Activated CD4-positive, alpha-beta T cell treated with anti-CD3 and anti-CD28 coated beads for 36 hours (primary cell): ENCODE measurements around the gene UNC79. TPM values are rescaled to one million over a fixed set of nuclear protein-coding genes. Genes with fewer than 3 reads are reported as not detected.
"Not testable (repeated sequence)": the region's sequence is repeated elsewhere in the genome, so short reads cannot be mapped to it uniquely, and the experiment has no call there.

Experiments
- ATAC-seq: fragments of 200-7000 bp; cut with Tn5 transposase; one replicate; pipeline ENCODE4 v1.10.0; 2021; ENCODE audit warnings: mild to moderate bottlenecking, moderate library complexity
- CTCF ChIA-PET: fragments of 350-600 bp; sonication (Branson Sonifier 250); formaldehyde crosslinking; loops from one replicate; lab custom pipeline; 2021; ENCODE audit warnings: antibody characterized with exemption; lab: Charles Lee
- POLR2A ChIA-PET: fragments of 350-600 bp; sonication (Branson Sonifier 250); formaldehyde crosslinking; loops from one replicate; lab custom pipeline; 2021; ENCODE audit warnings: antibody characterized with exemption, inconsistent platforms; lab: Charles Lee
- DNase-seq: peaks from one replicate; pipeline ENCODE4 v3.0.0-alpha.2; 2020
- H3K27ac Mint-ChIP-seq: one replicate; pipeline ENCODE4 v1.8.0; 2021; ENCODE audit warnings: mixed read lengths
- H3K27me3 Mint-ChIP-seq: one replicate; pipeline ENCODE4 v1.8.0; 2021; ENCODE audit warnings: mixed read lengths
- H3K36me3 Mint-ChIP-seq: one replicate; pipeline ENCODE4 v1.8.0; 2021; ENCODE audit warnings: low read depth, mixed read lengths
- H3K4me1 Mint-ChIP-seq: one replicate; pipeline ENCODE4 v1.8.0; 2021; ENCODE audit warnings: mixed read lengths
- H3K4me3 Mint-ChIP-seq: one replicate; pipeline ENCODE4 v1.8.0; 2021; ENCODE audit warnings: mild to moderate bottlenecking, moderate library complexity, mixed read lengths
- H3K9me3 Mint-ChIP-seq: one replicate; pipeline ENCODE4 v1.8.0; 2021; ENCODE audit warnings: low read depth, mixed read lengths
- intact Hi-C, 2 experiments: fragments of 100-400 bp; cut with DNase I in 1 of 2; cut with micrococcal nuclease in 1 of 2; formaldehyde crosslinking; loops; one replicate each; pipeline versions ENCODE4 v1.14.2 to v1.15.1; 2022 to 2024; cut with DNase I, micrococcal nuclease
- total RNA-seq, 2 experiments: library from RNA; stranded (reverse); gene quantifications; one replicate each; pipeline ENCODE4 v1.2.3, GENCODE V29; 2021

Gene UNC79
- total RNA-seq, 2 experiments from 2014 or later, result 0.02 TPM; not detected in 1

DNA sequence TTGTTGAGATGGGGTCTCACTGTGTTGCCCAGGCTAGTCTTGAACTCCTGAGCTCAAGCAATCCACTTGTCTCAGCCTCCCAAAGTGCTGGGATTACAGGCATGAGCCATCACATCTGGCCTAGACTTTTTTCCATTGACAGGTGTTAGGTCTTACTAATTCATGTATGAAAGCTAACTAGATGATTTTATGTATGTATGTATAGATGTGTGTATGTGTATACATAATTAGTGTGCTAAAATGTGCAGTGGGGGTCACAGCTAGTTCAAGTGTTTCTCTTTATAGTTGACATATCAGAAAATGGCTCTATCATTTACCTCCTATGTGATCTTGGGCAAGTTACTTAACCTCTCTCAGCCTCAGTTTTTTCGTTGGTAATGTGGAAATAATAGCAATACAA is 23.5 kb downstream of the UNC79 start:
- Mint-ChIP-seq H3K27me3 (peaks cover 27% of the 10 kb centered on the region), H3K27ac (no peak overlapping the region), H3K4me1 (no peaks in the 10 kb centered on the region), H3K4me3 (no peak overlapping the region), H3K36me3 (no peaks in the 10 kb centered on the region), H3K9me3 (peaks cover 3% of the 10 kb centered on the region)
- ATAC-seq (no peak), DNase-seq (no peak)
- ChIA-PET POLR2A (interaction anchor here (0.8 kb wide), 1 partner anchor 373 kb away, joined by 4 read pairs; no protein-coding TSS in a partner anchor), CTCF (interaction anchor here (0.7 kb wide), 1 partner anchor 204 kb away, joined by 3 read pairs; no protein-coding TSS in a partner anchor)
- intact Hi-C loops, result no loop called here

DNA sequence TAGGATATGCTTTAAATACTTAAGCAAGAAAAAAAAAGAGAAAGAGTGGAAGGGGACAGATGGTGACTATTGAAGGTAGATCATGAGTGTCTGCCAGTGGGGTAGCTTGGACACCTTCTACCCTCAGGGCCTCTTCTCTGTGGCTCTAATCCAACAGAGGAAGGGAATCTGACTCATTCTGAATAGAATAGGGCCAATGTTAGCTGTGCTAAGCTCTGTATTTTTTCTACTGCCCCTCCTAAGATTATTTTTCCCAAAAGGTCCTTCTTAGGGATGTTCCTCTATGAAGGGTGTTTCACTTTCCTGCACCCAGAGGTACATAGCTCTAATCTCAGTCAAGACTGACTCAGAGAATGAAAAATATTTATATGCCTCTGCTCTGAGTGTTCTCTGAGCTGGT is 25.6 kb downstream of the UNC79 start:
- ATAC-seq (no peak), DNase-seq (no peak)
- H3K9me3 Mint-ChIP-seq, result peaks cover 3% of the 10 kb centered on the region
- no peaks in the 10 kb centered on the region for H3K4me1 Mint-ChIP-seq
- H3K27me3 Mint-ChIP-seq, result peaks cover 21% of the 10 kb centered on the region
- no peak overlapping the region for H3K27ac Mint-ChIP-seq
- no peak overlapping the region for H3K4me3 Mint-ChIP-seq
- intact Hi-C loops, result no loop called here
- ChIA-PET CTCF (no interaction called here), POLR2A (no interaction called here)
- H3K36me3 Mint-ChIP-seq, result no peaks in the 10 kb centered on the region

- Mint-ChIP-seq H3K4me3 (no peak overlapping the region), H3K27me3 (peaks cover 24% of the 10 kb centered on the region), H3K9me3 (peaks cover 3% of the 10 kb centered on the region), H3K36me3 (no peaks in the 10 kb centered on the region), H3K27ac (no peak overlapping the region), H3K4me1 (no peaks in the 10 kb centered on the region)
- DNase-seq (no peak), ATAC-seq (no peak)
- POLR2A ChIA-PET, result no interaction called here
- intact Hi-C loops, result no loop called here
- CTCF ChIA-PET, result no interaction called here
Observed at GRCh38 chr14:93458234-93458633, 27.5 kb downstream of the UNC79 start.

DNA sequence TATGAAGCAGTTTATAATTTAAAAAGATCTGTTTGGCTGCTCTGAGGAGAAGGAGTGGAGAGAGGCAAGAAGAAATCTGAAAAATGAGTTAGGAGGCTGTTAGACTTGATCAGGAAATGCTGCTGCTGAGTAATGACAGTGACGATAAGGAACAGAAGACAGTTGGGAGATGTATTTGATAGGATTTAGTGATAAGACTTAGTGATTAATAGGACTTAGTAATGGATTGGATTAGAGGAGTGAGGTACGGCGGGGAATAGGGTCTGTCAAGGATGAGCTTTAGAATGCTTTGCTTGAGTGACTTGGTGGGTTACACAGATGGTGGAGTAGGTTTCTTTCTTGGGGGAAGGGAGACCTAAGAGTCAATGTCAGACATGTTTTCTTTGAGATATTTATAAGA is 31.7 kb downstream of the UNC79 start:
- intact Hi-C loops, result no loop called here
- CTCF ChIA-PET, result no interaction called here

GRCh38 chr14:93464271-93464670 is 33.5 kb downstream of the UNC79 start:
- DNase-seq (no peak), ATAC-seq (no peak)
- ChIA-PET CTCF (no interaction called here), POLR2A (no interaction called here)
- H3K4me3 Mint-ChIP-seq, result no peak overlapping the region
- H3K9me3 Mint-ChIP-seq, result no peaks in the 10 kb centered on the region
- H3K4me1 Mint-ChIP-seq, result no peaks in the 10 kb centered on the region
- no peaks in the 10 kb centered on the region for H3K36me3 Mint-ChIP-seq
- no peak overlapping the region for H3K27ac Mint-ChIP-seq
- intact Hi-C loops, result no loop called here
- H3K27me3 Mint-ChIP-seq, result peaks cover 8% of the 10 kb centered on the region

More for the DNA sequence above, 31.7 kb downstream of the UNC79 start:
- POLR2A ChIA-PET, result no interaction called here
- no peaks in the 10 kb centered on the region for H3K4me1 Mint-ChIP-seq
- H3K9me3 Mint-ChIP-seq, result no peaks in the 10 kb centered on the region
- no peak overlapping the region for H3K4me3 Mint-ChIP-seq
- no peaks in the 10 kb centered on the region for H3K36me3 Mint-ChIP-seq
- peaks cover 8% of the 10 kb centered on the region for H3K27me3 Mint-ChIP-seq
- DNase-seq, result no peak
- H3K27ac Mint-ChIP-seq, result no peak overlapping the region
- ATAC-seq, result no peak

DNA sequence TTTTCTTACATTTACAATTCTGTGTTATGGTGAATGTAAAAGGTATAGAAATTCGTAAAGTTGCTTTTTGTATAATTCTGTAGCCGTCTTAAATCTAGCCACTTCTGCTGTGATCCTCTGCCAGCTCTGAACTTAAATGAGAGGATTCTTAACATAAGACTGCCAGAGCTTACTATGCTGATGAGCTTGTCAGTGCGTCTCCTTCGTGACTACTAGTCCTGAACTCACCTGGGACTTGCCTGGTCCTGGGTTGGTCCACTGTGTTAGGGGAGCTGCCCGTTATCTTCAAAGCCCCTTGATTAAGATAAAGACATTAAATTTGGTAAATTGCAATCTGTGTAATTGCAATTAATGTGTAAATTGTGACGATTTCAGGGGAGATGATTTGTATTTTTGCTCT is 44.7 kb downstream of the UNC79 start:
- H3K27ac Mint-ChIP-seq, result no peak overlapping the region
- H3K4me1 Mint-ChIP-seq, result no peaks in the 10 kb centered on the region
- H3K4me3 Mint-ChIP-seq, result no peak overlapping the region
- DNase-seq (no peak), ATAC-seq (no peak)
- H3K36me3 Mint-ChIP-seq, result no peaks in the 10 kb centered on the region
- ChIA-PET POLR2A (no interaction called here), CTCF (no interaction called here)
- peaks cover 26% of the 10 kb centered on the region for H3K27me3 Mint-ChIP-seq
- no peaks in the 10 kb centered on the region for H3K9me3 Mint-ChIP-seq
- intact Hi-C loops, result no loop called here

DNA sequence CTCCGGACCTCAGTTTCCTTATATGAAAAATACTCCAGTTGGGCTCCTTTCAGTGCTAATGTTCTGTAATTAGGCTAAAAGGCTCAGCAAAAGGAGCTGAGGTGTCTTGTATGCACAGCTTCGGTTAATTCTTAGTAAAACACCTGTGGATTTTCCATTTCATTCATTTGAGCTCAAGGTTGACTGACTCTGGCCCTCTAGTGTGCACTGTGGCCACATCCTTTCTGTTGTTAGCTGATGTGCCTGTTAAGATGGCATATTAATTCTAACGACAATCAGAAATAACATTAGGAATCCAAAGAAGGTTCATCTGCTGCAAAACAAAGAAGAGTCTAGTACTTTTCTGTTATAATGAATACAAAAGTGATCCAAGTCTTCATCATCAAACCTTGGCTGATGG is 45.6 kb downstream of the UNC79 start:
- ATAC-seq (no peak), DNase-seq (no peak)
- H3K9me3 Mint-ChIP-seq, result no peaks in the 10 kb centered on the region
- intact Hi-C loops, result no loop called here
- H3K27me3 Mint-ChIP-seq, result peaks cover 24% of the 10 kb centered on the region
- no peaks in the 10 kb centered on the region for H3K36me3 Mint-ChIP-seq
- ChIA-PET POLR2A (no interaction called here), CTCF (no interaction called here)
- no peak overlapping the region for H3K4me3 Mint-ChIP-seq
- no peaks in the 10 kb centered on the region for H3K4me1 Mint-ChIP-seq
- no peak overlapping the region for H3K27ac Mint-ChIP-seq

GRCh38 chr14:93479074-93479473 is 48.3 kb downstream of the UNC79 start:
- ATAC-seq, DNase-seq, intact Hi-C loops, H3K4me3 Mint-ChIP-seq, H3K9me3 Mint-ChIP-seq, H3K36me3 Mint-ChIP-seq, H3K4me1 Mint-ChIP-seq, H3K27ac Mint-ChIP-seq: not testable (repeated sequence)
- H3K27me3 Mint-ChIP-seq, result peaks cover 24% of the 10 kb centered on the region
- POLR2A ChIA-PET, result interaction anchor here (0.9 kb wide), 1 partner anchor 23 kb away, joined by 3 read pairs; no protein-coding TSS in a partner anchor
- CTCF ChIA-PET, result interaction anchor here (0.6 kb wide), 1 partner anchor 21 kb away, joined by 3 read pairs; no protein-coding TSS in a partner anchor

DNA sequence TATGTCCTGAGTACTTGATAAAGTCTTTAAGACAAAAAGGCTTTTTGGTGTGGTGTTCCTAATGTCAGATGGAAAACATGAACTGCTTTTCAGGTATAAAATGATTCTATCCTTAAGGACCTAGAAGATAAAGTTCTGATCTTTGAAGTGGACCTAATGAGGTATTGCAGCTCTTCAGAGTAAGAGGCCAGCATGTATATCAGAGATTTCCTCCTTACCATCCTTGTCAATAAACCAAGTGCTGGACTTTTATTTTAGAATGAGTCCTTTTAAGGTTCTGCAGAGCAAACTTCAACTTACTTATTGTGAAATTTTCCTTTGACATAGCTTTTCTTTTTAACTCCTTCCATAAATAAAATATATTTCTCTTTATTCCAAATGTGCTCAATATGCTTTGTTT is 50.1 kb downstream of the UNC79 start:
- no peak for DNase-seq
- no peaks in the 10 kb centered on the region for H3K4me1 Mint-ChIP-seq
- H3K27ac Mint-ChIP-seq, result no peak overlapping the region
- ChIA-PET POLR2A (interaction anchor here (0.7 kb wide), 1 partner anchor 692 kb away, joined by 4 read pairs; no protein-coding TSS in a partner anchor), CTCF (interaction anchor here (0.7 kb wide), 1 partner anchor 53 kb away, joined by 4 read pairs; no protein-coding TSS in a partner anchor)
- no peak for ATAC-seq
- peaks cover 16% of the 10 kb centered on the region for H3K27me3 Mint-ChIP-seq
- intact Hi-C loops, result no loop called here
- H3K4me3 Mint-ChIP-seq, result no peak overlapping the region
- H3K9me3 Mint-ChIP-seq, result no peaks in the 10 kb centered on the region
- no peaks in the 10 kb centered on the region for H3K36me3 Mint-ChIP-seq

GRCh38 chr14:93481758-93482157 is 51.0 kb downstream of the UNC79 start:
- no peaks in the 10 kb centered on the region for H3K4me1 Mint-ChIP-seq
- ChIA-PET POLR2A (no interaction called here), CTCF (interaction anchor here (0.7 kb wide), 1 partner anchor 53 kb away, joined by 4 read pairs; no protein-coding TSS in a partner anchor)
- H3K27ac Mint-ChIP-seq, result no peak overlapping the region
- no peak overlapping the region for H3K4me3 Mint-ChIP-seq
- ATAC-seq (no peak), DNase-seq (no peak)
- no peaks in the 10 kb centered on the region for H3K36me3 Mint-ChIP-seq
- H3K9me3 Mint-ChIP-seq, result no peaks in the 10 kb centered on the region
- intact Hi-C loops, result no loop called here
- peaks cover 16% of the 10 kb centered on the region for H3K27me3 Mint-ChIP-seq

DNA sequence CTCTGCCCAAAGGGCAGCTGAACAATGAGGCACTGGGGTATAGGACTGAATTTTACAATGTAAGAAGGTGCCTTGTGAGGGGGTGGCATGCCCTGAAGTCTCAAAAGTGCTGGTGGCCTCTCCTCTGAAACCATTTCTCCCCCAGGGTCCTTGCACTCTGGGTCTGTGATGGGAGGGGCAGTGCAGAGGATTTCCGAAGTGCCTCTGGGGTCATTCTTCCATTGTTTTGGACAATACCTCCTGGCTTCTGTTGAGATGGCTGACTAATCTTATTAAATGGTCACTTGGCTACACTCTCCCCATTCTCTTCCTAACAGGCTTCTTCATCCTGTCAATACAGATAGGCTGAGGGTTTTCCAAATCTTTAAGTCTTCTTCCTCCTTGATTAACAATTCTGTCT is 59.3 kb downstream of the UNC79 start:
- no peaks in the 10 kb centered on the region for H3K36me3 Mint-ChIP-seq

DNA sequence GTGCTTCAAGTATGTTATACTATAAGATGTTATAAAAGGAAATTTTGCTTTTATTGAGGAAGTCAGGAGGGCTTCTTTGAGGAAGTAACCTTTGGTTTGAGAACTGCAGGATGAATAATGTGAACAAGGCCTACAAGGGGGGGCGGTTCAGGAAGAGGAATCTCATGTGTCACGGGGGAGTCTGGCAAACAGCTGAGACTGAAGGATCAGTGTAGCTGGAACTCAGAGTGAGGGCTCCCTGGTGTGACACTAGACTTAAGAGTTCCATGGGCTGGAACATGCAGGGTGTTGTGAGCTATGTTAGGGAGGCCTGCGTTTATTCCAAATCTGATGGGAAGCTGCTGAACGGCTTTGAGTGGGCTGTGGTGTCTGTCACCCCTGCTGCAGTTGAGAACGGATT is 62.3 kb downstream of the UNC79 start:
- ATAC-seq, result no peak
- POLR2A ChIA-PET, result no interaction called here

More for the DNA sequence above, 59.3 kb downstream of the UNC79 start:
- Mint-ChIP-seq H3K4me1 (no peaks in the 10 kb centered on the region), H3K27ac (no peak overlapping the region), H3K27me3 (peaks cover 4% of the 10 kb centered on the region), H3K9me3 (no peaks in the 10 kb centered on the region), H3K4me3 (no peak overlapping the region)
- ChIA-PET POLR2A (no interaction called here), CTCF (no interaction called here)
- ATAC-seq (no peak), DNase-seq (no peak)
- intact Hi-C loops, result no loop called here

More for the DNA sequence above, 62.3 kb downstream of the UNC79 start:
- DNase-seq, result no peak
- CTCF ChIA-PET, result no interaction called here
- Mint-ChIP-seq H3K27ac (no peak overlapping the region), H3K27me3 (peaks cover 4% of the 10 kb centered on the region), H3K9me3 (no peaks in the 10 kb centered on the region), H3K4me3 (no peak overlapping the region), H3K36me3 (no peaks in the 10 kb centered on the region), H3K4me1 (no peaks in the 10 kb centered on the region)
- intact Hi-C loops, result no loop called here
